ENCODE results near the gene SETD9.

The SETD9 gene, protein sequence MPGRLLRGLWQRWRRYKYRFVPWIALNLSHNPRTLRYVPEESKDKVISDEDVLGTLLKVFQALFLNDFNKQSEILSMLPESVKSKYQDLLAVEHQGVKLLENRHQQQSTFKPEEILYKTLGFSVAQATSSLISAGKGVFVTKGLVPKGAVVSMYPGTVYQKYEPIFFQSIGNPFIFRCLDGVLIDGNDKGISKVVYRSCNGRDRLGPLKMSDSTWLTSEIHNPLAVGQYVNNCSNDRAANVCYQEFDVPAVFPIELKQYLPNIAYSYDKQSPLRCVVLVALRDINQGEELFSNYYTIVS

DNA sequence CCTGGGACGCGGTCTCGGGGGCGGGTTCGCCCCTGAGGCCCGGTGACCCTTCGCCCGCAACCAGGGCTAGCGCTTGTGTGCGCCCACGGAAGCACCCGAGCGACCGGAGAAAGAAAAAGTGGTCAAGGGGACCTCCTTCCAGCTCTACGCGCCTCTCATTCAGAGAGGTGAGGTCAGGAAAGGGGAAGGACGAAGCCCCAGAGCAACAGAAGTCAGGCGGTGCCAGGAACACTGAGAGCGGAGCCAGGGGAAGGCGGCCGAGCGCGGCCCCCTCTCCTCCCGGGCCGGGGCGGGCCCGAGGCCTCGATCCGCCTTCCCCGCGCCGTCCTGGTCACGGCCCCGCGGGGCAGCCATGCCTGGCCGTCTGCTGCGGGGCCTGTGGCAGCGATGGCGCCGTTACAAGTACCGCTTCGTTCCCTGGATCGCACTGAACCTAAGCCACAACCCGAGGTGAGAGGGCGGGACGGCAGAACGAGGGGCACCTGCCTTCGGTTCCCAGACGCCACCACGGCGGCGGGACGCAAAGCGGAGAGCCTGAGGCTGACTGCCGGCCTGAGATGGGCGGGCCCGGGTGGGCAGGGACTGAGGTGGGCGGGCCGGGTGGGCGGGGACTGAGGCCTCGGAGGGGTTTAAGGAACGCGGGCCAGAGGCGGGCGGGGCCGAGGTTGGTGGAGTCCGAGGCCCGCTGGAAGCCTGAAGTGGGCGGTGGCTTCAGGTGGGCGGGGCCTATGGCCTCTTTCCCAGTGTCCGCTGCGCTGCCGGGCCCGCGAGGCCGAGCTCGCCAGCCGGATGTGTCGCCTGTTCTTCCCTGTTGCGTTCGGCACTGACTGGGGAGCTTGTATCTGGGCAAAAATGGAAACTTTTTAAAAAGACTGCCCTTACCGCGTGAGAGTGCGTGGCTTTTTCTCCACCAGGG is at the start of gene SETD9:
SETD9 (plus strand) TSS at position 303 of the 916 bp plus-strand sequence; CDS start at position 353, 50 bp downstream.
- DNase-seq, result peak; percentile 86

DNA sequence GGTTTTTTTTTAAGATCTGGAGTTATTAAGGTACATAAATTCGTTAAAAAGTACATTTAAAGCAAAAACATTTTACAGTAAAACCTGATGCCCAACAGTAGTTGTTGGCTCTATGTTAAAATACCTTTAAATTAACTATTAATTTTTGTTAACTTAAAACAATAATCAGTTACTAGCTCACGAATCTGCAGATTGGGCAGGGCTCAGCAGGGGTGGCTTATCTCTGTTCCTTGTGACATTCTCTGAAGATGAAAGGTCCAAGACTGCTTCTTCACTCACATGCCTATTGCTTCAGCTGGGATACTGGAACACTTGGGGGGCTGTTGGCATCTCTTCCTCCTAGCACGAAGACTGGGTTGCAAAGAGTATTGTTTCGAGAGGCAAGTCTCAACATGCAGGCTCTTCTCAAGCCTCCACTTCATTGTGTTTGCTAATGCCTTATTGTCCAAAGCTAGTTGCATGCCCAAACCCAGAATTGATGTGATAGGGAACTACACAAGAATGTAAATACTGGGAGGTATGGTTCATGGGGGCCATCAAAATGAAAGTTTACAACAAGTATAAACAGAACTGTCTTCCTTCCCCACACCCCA is 47.4 kb upstream of the SETD9 start:
- no peak for DNase-seq

DNA sequence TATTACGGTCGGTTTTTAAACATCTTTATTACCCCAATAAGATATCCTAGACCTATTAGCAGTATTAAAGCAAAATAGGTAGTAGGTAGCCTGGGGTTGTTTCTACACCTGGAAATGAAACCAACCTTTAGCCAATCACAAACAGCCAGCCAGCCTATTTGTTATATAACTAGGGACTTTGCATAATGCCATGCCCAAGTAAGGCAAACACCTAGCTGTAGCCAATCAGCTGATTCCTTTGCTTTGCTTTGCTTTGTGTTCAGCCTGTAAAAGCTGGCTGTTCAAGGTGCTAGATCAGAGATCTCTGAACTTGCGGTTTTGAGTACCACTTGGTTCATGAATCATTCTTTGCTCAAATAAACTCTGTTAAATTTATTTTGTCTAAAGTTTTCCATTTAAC is 46.5 kb upstream of the SETD9 start:
- no peak for DNase-seq

DNA sequence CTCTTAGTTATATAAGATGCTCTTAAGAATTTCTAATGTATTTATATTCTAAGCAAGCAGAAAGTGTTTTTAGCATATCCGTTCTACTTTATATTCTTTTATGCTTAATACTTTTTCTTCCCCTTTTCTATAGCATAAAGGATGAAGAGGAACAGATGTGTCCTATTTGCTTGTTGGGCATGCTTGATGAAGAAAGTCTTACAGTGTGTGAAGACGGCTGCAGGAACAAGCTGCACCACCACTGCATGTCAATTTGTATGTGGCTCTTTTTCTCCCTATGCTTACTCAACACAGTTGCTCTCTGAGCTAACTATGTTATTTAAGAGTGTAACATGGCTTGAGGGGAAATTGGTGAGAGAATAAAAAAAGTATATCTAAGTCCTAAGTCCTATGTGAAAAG is 37.6 kb upstream of the SETD9 start:
- DNase-seq, result no peak

DNA sequence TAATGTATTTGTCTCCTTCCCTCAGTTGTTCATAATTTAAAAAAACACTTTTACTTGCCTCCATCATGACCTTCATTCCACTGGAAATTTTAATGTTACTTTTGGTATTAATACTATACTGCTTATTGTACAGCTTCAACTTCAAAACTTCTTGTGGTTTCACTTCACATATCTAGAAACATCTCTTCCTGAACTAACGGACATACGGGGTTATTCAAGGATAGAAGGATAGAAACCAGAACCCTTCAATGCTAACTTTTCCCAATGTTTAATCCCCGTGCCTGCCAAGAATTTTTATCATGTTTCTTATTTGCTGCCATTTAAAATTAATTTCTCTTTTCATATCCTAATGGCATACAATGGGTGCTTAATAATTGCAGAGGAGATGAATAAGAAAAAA is 36.3 kb upstream of the SETD9 start:
- DNase-seq, result no peak

DNA sequence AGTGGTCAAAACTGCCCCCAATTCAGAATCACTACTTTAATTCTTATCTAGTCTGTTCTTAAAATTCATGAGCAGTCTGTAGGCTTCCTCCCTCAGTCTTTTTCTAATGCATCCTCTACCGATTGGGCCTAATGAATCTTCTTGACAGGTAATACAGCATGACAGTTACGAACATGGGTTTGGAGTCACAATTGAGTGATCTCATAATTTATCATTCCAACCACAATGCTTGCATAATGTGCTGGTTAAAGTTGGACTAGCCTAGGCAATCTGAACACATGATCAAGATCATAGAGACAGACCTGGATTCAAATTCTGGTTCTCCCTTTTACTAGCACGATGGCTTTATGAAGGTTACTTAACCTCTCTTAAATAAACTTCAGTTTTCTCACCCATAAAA is 33.1 kb upstream of the SETD9 start:
- DNase-seq, result no peak

DNA sequence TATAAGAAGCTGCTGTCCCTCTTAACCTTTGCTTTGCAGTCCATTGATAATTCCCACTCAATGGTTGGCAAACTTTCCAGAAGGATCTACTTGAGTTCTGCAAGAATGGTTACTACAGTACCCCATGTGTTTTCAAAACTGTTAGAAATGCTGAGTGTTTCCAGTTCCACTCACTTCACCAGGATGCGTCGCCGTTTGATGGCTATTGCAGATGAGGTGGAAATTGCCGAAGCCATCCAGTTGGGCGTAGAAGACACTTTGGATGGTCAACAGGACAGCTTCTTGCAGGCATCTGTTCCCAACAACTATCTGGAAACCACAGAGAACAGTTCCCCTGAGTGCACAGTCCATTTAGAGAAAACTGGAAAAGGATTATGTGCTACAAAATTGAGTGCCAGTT is 27.8 kb upstream of the SETD9 start:
- no peak for DNase-seq

DNA sequence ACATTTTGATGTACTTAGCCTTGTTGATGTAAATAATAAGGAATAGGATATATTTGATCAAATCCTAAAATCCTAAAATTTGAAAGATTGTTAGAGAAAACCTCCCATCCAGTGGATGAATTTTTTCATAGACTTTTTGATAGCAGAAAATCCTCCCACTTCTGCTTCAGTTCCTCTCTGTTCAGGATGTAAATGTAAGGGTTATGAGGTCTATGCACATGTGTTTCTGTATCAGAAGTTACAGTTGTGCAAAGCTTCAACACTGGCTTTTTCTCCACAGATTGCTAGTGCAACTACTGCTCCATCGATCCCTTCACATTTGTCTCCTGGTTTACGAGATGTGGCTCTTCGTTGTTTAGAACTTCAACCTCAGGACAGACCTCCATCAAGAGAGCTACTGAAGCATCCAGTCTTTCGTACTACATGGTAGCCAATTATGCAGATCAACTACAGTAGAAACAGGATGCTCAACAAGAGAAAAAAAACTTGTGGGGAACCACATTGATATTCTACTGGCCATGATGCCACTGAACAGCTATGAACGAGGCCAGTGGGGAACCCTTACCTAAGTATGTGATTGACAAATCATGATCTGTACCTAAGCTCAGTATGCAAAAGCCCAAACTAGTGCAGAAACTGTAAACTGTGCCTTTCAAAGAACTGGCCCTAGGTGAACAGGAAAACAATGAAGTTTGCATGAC is 16.0 kb upstream of the SETD9 start:
- DNase-seq, result no peak

DNA sequence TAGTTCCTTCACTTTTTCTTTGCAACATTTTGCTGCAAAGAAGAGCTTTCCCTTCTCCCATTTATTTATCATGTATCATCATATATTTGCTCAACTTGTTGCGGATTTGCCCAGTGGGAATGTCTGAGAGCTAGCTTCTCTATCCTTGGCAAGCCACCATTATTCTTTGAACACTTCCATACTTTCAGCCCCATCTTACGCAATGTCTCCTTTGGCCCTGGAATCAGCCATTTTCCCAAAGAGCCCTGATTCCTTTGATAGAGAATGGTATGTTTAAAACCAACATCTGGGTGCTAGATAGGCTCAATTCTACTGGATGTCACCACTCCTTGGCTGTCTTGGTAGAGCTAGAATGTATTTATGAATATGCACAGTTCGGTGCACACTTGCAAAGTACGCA is 12.6 kb upstream of the SETD9 start:
- DNase-seq, result no peak

DNA sequence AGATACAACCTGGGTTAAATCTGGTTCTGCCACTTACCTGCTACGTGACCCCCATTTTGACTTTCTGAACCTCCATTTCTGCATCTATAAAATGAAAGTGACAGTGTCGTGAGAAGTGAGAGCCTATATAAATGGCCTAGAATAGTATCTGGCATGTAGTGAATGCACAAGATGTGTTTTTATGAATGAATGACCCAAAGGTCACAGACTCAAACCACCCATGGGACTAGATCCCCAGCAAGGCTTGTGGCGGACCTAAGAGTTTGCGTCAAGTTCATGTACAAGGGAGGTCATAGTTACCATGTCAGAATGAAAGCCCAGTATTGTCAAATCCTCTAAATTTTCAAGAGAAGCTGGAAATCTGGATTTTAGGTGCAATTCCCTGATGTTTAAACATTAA is 11.2 kb upstream of the SETD9 start:
- DNase-seq, result no peak

DNA sequence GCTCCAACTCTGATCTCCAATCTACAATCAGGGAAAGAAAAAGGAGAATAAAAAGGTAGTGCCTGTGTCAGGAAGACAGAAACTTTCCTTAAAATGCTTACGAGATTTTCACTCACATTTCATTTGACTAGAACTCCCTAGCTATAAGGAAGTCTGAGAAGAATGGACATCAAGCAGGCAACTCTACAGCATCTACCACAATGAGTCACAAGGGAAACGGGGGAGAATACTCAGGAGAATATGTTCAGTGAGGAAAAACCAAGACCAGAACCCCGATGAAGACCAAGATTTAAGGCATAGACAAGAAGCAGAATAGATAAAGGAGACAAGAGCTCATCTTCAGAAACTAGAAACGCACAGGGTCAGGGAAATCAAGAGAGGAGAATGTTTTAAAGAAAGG is 9.0 kb upstream of the SETD9 start:
- no peak for DNase-seq

DNA sequence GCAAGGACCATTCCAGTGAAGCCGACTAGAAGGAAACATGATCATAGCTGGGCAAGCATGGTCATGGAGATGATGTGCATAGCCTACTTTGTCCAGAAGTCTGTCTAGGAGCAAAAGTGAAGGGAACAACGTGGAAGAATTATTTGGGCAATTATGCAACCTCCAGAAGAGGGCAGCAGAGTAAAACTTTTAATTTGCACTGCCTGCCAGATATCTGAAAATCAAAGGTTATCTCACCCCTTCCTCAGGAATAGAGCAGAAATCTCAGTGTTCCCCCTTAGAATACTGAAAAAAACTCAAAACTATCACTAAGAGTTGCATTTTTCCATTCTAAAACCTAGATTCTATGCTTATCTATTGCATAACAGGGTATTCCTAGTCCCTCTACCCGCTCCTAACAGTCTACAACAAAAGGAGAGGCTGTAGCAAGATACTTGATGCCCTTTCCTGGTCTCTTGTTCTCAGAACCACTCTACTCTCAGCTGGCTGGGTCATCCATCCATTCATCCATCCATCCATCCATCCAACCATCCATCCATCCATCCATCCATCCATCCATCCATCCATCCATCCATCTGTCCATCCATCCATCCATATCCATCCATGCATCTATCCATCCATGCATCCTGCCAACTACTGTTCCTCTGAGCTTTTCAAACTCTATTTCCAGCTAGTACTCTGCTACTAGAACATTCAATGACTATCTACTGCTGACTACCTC is 8.4 kb upstream of the SETD9 start:
- DNase-seq, result no peak

DNA sequence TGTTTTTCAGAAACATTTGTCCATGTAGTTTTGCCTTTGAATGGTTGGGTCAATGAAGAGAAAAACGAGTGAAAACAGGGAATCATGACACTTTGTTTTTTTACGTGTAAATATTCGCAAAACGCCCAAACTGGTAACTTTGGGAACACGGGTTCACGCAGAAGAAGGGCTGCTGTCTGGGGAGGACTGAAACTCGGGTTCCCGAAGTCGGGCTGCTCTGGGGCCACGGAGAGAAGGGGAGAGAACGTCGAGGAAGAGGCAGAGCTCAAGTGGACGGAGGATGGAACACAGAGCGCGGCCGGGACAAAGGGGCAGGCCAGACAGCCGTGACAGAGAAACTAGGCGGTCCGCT is 478 bp upstream of the SETD9 start:
- DNase-seq, result no peak

DNA sequence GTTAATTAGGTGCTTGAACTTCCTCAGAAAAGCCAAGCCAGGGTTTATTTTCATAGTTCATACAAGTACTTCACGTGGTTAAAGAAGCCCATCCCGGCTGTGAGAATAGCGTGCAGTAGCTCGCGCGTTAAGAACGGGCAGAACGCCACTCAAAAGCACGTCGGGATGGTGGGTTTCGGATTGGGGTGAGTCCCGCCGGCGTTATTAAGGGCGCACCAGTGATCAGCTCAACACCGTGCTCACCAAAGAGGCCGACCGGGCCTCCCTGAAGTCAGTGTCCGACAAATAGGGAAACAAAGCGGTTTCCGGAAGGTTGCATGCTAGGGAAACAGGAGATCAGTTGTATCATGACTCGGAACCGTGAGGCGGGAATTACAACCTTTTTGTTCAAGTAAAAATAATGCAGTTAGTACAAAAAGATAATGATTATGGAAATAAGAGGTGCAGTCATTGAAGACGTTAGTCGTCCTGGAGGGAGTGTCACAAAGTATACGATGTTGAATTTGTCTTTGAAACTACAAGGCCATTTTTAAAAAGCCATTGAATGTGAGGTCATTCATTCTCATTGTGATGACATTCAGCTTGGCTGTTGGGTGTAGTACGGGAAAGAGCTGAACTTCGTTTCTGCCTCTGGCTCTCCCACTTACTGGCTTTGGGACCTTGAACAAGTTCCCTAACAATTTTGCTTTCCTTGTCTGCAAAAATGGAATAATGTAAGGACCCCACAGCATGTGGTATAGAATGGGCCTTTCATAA is 992 bp downstream of the SETD9 start:
- no peak for DNase-seq

DNA sequence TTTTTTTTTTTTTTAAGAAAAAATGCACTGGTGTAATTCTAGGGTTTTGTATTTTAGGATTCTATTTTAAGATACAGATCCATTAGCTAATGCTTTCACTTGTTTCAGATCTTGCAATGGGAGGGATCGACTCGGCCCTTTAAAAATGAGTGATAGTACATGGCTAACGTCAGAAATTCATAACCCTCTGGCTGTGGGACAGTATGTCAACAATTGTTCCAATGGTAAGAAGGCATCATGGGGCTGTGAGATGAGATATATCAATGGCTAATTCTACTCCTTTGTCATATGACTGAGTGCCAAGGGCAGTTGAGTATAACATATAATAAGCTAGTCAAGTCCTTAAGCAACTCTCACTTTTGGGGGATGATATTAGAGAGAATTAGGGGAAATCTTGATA is 4.4 kb downstream of the SETD9 start:
- no peak for DNase-seq

DNA sequence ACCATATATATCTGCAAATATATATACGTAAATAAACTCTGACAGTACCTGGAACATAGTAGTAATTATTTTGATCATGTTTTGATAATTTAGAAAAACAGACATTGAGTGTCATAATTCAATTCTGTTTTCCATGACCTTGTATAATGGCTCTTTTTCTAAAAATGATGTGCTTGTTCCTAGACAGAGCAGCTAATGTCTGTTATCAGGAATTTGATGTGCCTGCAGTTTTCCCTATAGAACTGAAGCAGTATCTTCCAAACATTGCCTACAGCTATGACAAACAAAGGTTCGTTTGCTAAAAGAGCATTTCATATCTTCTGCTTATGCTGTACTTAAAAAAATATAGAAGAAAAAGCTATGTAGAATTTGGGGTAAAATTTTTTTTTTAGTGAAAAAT is 5.3 kb downstream of the SETD9 start:
- no peak for DNase-seq

DNA sequence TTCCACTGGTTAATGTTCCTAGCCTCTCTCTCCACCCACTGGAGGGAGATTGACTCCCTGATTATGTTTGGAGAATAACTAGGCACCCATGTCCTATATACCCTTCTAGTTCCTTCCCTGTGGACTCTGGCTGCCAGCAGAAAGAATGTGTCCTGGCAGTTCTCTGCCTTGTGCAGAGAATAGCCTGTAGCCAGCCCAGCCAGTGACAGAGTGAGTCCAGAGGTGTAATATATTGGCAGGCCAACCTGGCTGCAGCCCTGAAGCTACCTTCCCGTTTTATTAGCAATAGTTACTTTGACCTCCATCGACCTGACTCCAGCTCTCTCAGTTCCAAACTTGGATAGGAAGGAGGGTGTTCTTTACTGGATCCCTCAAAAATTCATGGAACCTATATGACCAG is 8.1 kb downstream of the SETD9 start:
- DNase-seq, result no peak

DNA sequence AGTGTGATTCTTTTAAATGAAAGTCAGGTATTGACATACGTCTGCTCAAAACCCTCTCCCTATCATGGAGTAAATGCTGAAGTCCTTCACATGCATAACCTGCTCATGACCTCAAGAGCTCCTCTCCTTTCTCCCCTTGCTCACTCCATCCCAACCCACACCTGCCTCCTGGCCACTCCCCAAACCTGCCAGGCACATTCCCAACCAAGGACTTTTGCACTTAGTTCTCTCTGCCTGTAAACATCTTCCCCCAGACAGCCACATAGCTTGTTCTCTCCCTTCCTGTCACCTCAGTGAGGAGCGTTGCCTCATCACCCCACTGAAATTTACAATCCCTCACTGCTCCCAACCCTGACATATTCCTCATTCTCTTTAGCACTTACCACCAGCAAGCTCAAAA is 8.7 kb downstream of the SETD9 start:
- no peak for DNase-seq

DNA sequence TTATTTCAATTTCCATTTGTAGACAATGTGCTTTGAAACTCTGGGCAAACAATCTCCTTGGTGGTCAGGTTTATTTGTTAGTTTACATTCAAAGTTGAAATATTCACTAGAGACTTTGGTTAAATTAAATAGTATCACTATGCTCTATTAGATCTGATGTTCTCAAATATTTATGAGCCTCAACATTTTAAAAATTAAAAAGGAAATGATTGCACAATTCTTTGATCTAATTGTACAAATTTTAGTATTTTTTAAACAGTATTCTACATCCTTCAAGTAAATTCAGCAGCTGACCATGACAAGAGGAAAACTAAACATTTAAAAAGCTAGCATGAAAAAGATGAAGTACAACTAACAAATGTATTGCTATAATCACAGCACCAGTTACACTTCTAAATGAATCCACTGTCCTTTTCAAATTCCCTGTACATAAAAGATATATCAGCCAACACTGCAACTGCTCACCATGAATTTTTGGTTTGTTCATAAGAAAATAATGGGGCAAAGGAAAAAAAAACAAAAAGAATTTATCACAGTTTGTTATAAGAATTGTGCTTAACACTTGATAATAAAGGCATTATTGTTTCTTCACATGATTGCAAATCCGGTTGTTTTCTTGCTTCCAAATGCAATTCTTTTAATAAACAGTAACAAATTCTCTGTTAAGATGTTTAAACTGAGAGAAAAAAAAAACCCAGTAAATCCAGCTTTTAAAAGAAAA is 10.7 kb downstream of the SETD9 start:
- no peak for DNase-seq

DNA sequence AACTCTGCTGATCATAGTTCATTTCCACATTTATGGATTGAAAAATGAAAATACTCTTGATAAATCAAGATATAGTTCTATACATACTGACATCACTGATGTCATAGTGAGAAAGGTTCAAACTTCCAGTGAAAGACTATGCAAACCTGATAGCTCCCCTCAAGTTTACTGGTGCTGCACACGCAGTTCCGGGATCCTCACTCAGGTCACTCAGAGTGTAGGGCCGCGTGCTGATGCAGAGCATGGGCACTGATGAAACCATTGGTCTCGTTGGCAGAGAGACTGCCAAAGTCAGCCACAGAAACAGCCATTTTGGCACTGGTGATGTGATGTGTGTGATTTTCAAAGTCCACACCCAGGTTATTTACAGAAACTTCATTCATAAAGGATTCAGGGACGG is 13.5 kb downstream of the SETD9 start:
- no peak for DNase-seq

DNA sequence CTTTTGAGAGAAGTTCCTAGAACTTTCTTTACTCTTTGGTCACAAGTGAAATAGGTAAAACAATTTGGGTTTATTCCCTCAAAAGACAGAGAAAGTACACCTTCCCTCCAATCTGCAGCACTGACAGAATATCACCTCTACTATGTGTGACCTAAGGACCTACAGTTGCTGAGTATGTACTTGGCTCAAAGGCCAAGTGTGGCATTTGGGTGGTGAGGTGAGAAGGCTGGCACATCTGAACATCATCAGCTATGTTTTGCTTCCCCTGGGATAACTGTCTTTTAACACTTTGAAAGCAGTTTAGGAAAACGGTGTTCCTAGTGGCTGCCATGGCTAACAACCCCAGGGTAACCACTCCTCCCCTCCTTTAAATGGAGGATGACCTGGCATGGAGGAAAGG is 24.9 kb downstream of the SETD9 start:
- DNase-seq, result no peak

All from activated naive CD4-positive, alpha-beta T cell treated with anti-CD3 and anti-CD28 coated beads, Interleukin-2, amount 50 U/mL, for 16 hours (primary cell).